Sigmoid colon (tissue), 3 donors: Measurements from ENCODE around the gene SSC5D.

Experiments
- POLR2A ChIP-seq, 2 donors: fragments of 450-650 bp; IDR thresholded peaks; one replicate each; pipeline ENCODE4 v1.6.1; 2016; ENCODE audit warnings: antibody characterized with exemption in 2 of 2, mild to moderate bottlenecking in 2 of 2, moderate library complexity in 2 of 2
- TF ChIP-seq, protein P1 (sequence below), 4 experiments: fragments of 450-650 bp in 3 of 4; fragments of 200-600 bp in 1 of 4; IDR thresholded peaks; one replicate each; pipeline ENCODE4 v1.5.1; 2016 to 2019; ENCODE audit warnings: antibody characterized with exemption in 4 of 4, mild to moderate bottlenecking in 3 of 4, moderate library complexity in 2 of 4

- TF ChIP-seq POLR2A (IDR thresholded peaks at IDR 0.05) = no peak
- TF ChIP-seq, protein P1, sequence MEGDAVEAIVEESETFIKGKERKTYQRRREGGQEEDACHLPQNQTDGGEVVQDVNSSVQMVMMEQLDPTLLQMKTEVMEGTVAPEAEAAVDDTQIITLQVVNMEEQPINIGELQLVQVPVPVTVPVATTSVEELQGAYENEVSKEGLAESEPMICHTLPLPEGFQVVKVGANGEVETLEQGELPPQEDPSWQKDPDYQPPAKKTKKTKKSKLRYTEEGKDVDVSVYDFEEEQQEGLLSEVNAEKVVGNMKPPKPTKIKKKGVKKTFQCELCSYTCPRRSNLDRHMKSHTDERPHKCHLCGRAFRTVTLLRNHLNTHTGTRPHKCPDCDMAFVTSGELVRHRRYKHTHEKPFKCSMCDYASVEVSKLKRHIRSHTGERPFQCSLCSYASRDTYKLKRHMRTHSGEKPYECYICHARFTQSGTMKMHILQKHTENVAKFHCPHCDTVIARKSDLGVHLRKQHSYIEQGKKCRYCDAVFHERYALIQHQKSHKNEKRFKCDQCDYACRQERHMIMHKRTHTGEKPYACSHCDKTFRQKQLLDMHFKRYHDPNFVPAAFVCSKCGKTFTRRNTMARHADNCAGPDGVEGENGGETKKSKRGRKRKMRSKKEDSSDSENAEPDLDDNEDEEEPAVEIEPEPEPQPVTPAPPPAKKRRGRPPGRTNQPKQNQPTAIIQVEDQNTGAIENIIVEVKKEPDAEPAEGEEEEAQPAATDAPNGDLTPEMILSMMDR (IDR thresholded peaks at IDR 0.05) = no peak
These were observed 22.6 kb upstream of the SSC5D start for GRCh38 chr19:55465460-55466240.
